Fibroblast of peridontal ligament (primary cell): Measurements from ENCODE around the gene DCAF6.

Source experiments
- DNase-seq: peaks from one replicate; pipeline ENCODE4 v3.0.0-alpha.2; 2010; ENCODE audit errors: extremely low read depth

The DCAF6 gene

GRCh38 chr1:168084396-168085231 is 148.1 kb downstream of the DCAF6 start:
- peak; percentile 37 for DNase-seq

- DNase-seq, result no peak
Observed at GRCh38 chr1:168085401-168085872, 149.0 kb downstream of the DCAF6 start.

- no peak for DNase-seq
Observed at GRCh38 chr1:168086438-168086837, 150.0 kb downstream of the DCAF6 start.

GRCh38 chr1:168087696-168088095 is 151.2 kb downstream of the DCAF6 start:
- DNase-seq, result no peak

GRCh38 chr1:168088511-168089325 is 152.2 kb downstream of the DCAF6 start:
- no peak for DNase-seq

- no peak for DNase-seq
Observed at GRCh38 chr1:168089326-168089978, 153.0 kb downstream of the DCAF6 start.

GRCh38 chr1:168089979-168090337 is 153.5 kb downstream of the DCAF6 start:
- DNase-seq, result no peak

- no peak for DNase-seq
Observed at GRCh38 chr1:168090395-168090794, 153.9 kb downstream of the DCAF6 start.

GRCh38 chr1:168091063-168091462 is 154.6 kb downstream of the DCAF6 start:
- DNase-seq, result no peak

GRCh38 chr1:168091720-168092550 is 155.5 kb downstream of the DCAF6 start:
- no peak for DNase-seq

- DNase-seq, result peak; percentile 30
Observed at GRCh38 chr1:168092566-168093355, 156.3 kb downstream of the DCAF6 start.

- DNase-seq, result no peak
Observed at GRCh38 chr1:168093616-168094015, 157.1 kb downstream of the DCAF6 start.

- DNase-seq, result no peak
Observed at GRCh38 chr1:168095476-168095875, 159.0 kb downstream of the DCAF6 start.

GRCh38 chr1:168096296-168097165 is 160.0 kb downstream of the DCAF6 start:
- DNase-seq, result no peak

GRCh38 chr1:168097921-168098528 is 161.5 kb downstream of the DCAF6 start:
- no peak for DNase-seq

GRCh38 chr1:168098534-168099320 is 162.2 kb downstream of the DCAF6 start:
- no peak for DNase-seq

GRCh38 chr1:168099337-168099801 is 162.9 kb downstream of the DCAF6 start:
- no peak for DNase-seq

GRCh38 chr1:168100315-168101002 is 164.0 kb downstream of the DCAF6 start:
- no peak for DNase-seq
